GM21723 (cell line): ENCODE results near the gene CYP46A1.
"Not testable (repeated sequence)": the region's sequence is repeated elsewhere in the genome, so short reads cannot be mapped to it uniquely, and the experiment has no call there.

Experiments
- ATAC-seq: cut with Tn5 transposase; IDR thresholded peaks from one replicate; pipeline ENCODE4 v1.9.1; 2021; ENCODE audit warnings: mild to moderate bottlenecking, moderate library complexity; ENCODE audit not compliant: unreplicated experiment

Gene CYP46A1

DNA sequence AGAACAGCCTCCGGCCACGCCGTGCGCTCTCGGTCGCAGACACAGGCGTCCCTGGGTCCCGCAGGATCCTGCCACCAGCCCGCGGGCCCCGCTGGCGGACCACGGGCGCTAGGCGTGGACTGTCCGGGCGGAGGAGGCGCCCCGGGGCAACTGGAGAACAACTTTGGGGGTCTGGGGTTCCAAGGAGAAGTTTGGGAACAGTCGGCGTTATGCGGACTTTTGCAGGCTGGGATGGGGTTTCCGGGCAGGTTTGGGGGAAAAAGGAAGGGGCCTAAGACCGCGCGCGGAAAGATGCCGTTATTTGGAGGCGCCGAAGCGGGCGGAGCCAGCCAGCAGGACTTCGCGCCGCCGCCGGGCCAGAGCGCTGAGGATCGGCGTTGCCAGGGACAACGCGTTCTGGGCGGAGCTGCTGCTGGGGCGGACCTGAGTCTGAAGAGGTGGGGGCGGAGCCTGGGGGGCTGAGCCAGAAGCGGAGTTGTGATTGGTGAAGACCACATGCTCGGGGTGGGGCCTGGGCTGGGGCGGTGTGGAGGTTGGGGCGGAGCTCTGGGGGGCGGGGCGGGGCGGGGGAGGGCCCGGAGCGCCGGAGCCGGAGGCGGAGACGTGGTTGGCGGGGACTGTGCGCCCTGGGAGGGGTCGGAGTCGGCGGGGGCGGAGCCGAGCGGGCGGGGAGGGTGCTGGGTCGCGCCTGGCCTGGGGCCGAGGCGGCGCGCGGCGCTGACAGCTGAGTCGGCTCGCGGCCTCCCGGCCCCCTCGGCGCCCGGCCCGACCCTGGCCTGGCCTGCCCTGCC lies at the start of gene CYP46A1:
TSS of gene CYP46A1 (plus strand) at position 680 of the 791 bp plus-strand sequence. CDS start 120 bp downstream, outside the sequence.
- ATAC-seq, result peak; percentile 92

DNA sequence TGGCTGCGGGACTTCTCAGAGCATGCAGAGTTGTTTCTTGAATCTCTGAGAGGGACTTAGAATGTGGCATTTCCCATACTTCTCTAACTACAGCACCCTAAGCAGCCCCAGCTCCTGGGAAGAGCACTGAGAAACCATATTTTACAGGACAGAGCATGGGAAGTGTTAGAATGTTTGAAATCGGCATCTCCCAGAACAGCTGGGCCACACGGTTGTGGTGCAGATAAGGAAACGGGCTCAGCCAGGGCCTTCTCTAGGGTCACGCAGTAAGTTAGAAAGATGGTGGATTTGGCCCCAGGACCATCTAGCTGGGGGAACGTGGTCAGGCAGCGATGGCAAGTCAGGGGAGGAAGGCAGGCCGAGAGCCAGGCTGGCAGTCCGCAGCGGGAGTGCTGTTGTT lies 49.7 kb upstream of the CYP46A1 start:
- no peak for ATAC-seq

DNA sequence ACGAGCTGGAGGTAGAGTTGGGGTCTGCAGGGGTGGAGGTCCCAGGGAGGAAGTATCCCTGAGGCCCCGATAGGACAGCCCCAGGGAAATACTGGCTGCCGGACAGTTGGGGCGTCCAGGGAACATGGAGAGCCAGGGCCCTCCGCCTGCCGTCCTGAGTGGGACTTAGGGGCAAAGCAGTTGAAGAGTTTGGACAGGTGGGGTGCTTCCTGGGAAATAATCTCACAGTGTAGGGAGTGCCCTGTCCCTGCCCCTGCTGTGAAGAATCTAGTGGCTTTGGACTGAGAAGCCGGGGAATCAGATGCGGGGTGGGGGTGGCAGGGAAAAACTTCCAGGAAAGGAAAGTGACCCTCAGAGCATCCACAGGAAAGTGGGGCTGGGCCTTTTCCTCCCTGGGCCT lies 49.0 kb upstream of the CYP46A1 start:
- no peak for ATAC-seq

DNA sequence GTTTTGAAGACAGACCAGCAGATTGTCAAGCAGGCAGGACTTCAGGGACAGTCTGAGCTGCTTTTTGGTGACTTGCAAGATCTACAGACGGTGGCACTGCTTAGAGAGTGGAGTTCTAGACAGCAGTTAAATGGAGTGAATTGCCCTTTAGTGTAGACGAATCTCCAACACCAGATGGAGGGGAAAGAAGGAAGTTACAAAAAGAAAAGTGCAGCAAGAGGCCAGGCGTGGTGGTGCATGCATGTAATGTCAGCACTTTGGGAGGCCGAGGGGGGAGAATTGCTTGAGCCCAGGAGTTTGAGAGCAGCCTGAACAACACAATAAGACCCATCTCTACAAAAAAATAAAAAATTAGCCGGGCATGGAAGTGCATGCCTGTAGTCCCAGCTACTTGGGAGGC lies 47.6 kb upstream of the CYP46A1 start:
- ATAC-seq, result no peak

DNA sequence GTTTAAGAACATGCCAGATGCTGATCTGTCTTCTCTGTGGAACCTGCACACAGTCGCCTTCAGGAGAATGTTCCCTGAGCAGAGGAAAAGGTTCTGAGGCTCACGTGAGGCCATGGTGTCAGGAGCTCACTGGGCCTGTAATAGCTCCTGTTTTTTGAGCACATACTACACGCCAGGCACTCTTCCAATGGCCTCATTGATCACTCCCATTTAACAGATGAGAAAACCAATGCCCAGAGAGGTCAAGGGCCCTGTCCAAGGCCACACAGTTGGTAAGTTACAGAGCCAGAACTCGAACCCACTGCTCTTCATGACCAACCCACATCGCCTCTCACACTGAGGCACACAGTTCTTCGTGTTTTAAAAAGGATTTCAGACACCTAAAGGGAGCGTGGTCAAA lies 46.5 kb upstream of the CYP46A1 start:
- no peak for ATAC-seq

DNA sequence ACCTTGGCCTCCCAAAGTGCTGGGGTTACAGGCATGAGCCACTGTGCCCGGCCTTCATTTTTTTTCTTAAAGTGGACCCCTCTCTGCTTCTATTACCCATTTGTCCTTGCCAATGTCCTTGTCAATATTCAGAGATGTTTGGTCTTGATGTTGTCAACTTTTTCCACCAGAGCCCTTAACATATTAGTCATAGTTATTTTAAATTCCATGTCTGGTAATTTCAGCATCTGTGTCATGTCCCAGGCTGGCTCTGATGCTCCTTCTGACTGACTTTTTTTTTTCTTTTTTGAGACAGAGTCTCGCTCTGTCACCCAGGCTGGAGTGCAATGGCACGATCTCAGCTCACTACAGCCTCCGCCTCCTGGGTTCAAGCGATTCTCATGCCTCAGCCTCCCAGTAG lies 41.3 kb upstream of the CYP46A1 start:
- not testable (repeated sequence) for ATAC-seq

DNA sequence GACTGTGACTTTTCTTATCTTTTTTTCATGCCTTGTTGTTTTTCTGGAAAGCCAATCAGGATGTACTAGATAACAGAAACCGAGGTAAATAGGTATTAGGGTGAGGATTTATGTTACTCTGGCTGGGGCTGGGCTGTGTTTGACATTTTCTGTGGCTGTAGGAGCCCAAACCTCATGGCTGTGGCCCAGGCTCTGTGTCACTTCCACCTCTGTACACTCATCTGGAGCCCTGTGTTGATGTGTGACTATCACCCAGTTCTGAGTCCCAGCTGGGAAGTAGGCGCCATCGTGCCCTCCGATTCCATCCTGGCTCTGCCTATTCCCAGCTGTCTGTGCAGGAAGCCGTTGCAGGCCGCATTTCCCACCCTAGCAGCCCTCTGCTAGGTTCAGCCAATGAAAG lies 40.8 kb upstream of the CYP46A1 start:
- no peak for ATAC-seq

DNA sequence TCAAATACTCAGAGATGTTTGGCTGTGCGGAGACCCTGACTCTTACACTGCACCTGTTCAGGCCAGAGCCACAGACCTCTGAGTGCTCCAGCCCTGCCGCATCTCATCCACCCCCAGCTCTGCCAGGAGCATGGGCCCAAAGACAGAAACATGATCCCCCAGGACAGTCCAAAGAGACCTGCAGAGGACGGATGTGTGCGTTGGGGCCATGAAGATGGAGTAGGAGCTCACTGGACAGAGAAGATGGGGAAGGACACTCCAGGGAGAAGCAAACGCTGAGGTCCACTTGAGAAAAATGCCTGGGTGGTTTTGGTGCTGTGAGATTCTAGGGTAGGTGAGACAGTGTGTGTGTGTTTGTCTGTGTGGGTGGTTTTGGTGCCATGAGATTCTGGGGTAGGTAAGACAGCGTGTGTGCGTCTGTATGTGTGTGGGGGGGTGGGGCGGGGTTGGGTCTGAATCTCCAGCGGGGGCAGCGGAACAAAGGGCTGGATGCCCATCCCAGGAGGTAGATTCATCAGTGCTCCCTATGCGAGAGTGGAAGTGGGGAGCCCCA lies 40.0 kb upstream of the CYP46A1 start:
- ATAC-seq, result no peak

DNA sequence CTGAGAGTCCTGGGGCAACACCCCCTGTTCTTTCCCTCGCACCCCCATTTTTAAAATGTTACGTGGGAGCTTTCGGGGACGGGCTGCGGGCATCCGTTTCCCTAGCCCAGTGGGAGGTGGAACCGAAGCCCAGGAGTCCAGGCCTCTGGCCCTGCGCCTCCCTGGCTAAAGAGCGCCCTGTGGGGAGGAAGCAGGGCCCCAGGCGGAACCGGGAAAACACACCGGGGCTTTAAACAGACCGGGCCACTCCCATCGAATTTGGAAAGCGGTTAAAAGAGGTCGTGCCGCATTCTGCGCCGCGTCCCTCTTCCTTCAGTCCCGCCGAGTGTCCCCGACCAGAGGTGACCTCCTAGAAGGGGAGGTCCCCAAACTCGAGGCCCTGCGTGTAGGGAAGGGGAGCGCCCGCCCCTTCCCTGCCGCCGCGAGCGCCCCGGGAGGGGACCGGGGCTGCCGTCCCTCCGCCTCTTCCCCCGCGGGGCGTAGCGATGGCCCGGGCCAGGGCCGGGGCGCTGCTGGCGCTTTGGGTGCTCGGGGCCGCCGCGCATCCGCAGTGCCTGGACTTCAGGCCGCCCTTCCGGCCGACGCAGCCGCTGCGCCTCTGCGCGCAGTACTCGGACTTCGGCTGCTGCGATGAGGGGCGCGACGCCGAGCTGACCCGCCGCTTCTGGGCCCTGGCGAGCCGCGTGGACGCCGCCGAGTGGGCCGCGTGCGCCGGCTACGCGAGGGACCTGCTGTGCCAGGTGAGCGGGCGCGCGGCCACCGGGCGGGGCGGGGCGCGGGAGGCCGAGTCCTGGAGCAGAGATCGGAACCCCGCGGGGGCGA lies 39.2 kb upstream of the CYP46A1 start, which contains the start of gene HHIPL1:
TSS of gene HHIPL1 (plus strand) at position 407 of the 822 bp plus-strand sequence. CDS start at position 486, 79 bp downstream.
- ATAC-seq, result no peak

DNA sequence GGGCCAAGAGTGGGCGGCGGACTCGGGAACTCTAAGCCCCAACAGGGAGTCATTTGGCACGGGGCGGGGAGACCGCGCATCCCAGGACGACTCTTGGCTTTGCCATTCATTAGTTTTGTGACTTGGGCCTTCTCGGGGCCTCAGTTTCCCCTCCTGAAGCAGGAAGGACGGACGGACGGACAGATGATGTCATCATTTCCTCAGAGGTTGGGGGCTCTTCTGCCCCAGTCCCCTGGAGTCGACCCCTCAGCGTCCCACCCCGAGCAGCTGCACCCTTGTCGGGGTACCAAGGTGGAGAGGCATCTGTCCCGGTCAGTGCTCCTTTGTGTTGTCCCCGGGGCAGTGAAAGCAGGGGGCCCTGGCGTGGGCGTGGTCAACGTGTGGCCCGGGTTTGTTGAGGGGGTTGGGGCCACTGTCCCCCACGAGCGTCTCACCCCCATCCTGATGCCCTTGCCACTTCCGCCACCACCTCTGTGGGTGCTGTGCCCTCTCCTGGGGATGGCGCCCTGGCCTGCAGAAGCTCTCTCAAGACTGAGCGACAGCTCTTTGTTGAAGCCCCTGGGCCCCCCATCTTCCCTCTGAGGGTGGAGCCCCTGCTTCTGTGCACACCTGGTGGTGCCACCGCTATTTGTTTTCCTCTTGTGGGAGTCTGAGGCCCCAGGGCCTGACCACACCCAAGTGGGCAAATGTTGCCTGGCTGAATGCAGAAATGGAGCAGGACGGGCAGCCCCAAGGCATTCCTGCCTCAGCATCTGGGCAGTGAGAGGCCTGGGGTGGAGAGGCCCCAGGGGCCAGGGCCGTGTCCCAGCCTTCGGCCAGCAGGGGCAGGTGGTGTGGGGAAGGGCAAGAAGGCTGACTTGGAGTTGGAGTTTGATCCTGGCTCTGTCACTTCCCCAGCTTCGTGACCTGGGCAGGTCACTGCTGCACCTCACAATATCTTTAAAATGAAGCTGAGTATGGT lies 38.3 kb upstream of the CYP46A1 start:
- no peak for ATAC-seq

DNA sequence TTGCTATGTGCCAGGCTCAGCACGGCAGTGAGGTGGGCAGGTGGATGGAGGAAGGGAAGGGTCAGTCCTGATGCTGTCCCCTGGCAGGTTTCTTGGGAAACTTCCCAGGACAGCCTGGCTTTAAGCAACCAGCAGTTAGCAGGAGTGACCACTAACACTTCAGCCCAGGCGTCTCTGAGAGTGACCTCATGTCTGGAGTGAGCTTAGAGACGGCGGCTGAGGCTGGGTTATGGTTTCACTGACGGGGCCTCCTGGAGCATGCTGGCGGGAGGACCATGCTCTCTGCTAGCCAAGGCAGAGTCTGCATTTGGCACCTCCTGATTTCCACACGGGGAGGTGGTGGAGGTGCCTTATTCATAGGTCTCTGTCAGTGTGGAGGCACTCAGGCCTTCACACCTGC lies 36.7 kb upstream of the CYP46A1 start:
- no peak for ATAC-seq

DNA sequence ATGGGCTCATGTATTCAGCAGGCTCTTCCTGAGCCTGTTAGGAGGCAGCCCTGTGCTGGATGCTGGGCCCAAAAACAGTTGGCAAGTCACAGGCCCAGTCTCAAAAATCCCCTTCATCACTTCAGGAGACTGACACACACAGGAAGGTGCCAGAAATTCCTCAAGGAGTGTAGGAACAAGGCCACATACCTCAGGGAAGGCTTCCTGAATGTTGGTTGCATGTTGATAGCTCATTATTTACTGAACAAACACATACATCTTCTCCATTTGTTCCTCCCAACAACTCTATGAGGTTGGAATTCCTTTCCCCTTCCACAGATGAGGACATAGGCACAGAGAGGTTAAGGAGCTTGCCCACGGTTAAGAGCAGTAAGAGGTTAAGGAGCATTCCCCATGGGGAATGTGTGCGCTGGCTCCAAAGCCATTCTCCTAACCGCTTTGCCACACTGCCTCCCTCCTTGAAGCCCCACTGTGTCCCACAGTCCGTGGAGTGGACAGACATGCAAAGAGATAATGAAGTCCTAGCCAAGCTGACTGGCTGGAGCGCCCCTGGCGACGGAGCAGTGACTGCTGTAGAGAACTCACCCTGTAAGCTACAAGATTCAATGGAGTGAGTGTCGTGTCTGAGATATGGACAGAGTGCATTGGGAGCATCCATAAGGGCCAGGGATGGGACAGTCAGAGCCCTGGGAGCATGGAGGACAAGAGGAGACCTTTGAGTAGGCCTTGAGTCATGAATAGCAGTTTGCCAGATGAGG lies 35.9 kb upstream of the CYP46A1 start:
- ATAC-seq, result no peak

DNA sequence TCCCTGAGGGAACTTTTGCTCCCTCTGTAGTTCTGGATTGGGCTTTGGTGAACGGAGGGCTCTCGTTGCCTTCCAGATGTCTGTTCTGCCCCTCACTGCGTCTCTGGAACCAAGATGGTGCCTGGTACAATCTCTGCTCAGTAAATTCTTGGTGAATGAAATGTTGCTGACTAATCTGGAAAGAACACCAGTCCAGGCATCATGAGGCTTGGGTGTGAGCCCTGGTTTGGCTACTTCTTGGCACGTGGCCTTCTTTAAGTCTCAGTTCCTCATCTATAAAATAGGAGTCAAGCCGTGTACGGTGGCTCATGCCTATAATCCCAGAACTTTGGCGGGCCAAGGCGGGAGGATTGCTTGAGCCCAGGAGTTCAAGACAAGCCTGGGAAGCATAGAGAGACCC lies 34.9 kb upstream of the CYP46A1 start:
- ATAC-seq, result no peak

DNA sequence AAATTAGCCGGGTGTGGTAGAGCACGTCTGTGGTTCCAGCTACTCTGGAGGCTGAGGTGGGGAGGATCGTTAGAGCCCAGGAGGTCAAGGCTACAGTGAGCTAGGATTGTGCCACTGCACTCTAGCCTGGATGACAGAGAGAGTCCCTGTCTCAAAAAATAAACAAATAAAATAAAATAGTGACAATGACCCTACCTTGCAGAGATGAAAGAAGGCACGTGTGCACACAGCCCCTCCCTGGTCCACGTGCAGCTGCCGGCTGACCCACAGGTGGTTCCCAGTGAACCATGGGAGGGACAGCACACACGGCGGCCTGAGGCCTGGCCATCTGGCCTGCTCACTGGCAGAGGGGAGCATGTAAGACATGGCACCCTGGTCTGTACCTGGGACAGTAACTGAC lies 34.5 kb upstream of the CYP46A1 start:
- no peak for ATAC-seq

DNA sequence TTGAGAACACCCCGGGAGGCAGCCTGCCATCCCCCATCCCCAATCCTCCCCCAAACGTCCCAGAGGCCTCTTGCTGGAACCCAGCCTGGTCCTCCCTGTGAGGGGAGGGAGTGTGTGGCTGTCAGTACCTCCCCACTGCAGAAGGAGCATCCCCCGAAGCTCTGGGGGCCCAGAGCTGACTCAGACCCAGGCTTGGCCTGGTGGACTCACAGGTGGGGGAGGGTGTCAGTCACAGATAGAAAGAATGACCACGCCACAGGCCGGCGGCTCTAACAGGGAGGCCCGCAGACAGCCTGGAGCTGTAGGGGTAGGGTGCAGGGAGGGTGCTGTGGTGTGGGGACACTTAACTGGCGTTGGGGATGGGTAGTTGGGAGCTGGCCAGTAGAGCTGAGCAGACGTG lies 33.9 kb upstream of the CYP46A1 start:
- ATAC-seq, result no peak

DNA sequence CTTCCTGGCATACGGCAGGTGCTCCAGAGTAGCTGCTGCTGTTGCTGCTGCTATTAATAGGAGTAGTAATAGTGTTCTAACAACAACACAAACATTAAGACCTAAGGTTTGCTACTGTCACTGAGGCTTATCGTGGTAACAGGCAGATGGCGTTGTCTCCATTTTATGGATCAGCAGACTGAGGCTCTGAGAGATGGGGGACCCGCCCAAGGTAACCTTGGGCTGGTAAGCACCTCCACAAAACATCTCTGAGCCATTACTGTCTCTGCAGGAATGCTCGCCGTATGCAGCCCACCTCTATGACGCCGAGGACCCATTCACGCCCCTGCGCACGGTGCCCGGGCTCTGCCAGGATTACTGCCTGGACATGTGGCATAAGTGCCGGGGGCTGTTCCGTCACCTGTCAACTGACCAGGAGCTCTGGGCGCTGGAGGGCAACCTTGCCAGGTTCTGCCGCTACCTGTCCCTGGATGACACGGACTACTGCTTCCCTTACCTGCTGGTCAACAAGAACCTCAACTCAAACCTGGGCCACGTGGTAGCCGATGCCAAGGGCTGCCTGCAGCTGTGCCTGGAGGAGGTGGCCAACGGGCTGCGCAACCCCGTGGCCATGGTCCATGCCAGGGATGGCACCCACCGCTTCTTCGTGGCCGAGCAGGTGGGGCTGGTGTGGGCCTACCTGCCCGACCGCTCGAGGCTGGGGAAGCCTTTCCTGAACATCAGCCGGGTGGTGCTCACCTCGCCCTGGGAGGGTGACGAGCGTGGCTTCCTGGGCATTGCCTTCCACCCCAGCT lies 31.9 kb upstream of the CYP46A1 start:
- no peak for ATAC-seq

DNA sequence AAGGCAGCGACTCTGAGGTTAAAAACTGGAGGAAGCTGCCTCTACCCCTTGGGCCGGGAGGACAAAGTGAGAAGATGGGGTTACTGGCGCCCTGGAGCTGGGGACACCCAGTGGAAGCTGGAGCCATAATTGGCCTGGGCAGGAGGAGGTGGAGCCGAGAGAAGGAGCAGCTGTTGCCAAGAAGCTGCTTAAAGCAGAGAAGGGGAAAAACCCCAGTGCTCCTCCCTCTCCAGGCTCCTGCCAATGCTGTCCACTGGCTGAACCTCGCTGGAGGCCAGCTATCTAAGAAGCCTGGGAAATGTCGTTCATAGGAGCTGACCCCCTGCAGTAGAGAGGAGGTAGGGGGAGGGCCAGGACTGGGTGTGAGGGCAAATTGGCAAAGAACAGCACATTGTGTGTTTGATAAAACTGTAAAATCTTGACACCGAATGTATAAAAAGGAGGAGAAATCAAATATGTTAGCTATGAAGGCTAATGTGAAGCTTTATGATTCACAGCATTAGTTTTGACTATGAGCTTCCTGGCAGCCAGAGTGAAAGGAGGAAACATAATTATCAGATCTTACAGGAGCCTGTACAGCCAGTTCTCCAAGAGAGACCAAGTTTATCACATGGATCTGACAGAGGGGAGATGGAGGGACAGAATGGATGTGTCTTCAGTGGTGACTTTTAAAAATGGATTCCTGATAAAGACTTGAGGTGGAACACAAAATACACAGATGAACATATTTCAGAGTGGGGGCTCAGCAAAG lies 29.7 kb upstream of the CYP46A1 start:
- ATAC-seq, result no peak

DNA sequence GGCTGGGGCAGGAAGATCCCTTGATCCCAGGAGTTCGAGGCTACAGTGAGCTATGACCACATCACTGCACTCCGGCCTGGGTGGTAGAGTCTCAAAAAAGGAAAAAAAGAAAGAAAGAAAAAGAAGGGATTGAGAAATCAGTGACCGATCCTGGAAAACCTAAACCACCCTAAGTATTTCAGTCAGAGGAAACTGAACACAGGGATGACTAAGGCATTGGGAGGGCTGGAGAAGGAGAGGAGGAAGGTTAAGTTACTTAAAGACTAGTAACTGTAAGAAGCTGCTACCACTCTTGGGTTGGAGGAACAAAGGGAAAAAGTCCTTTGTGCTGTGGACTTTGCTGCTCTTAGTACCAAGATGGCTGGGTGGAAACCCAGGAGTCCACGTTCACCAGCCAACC lies 28.6 kb upstream of the CYP46A1 start:
- ATAC-seq, result no peak
